ENCODE results near the gene CFLAR.
A peak's percentile ranks its signal among the peaks of the same experiment; 100 is the strongest.

The CFLAR gene

DNA sequence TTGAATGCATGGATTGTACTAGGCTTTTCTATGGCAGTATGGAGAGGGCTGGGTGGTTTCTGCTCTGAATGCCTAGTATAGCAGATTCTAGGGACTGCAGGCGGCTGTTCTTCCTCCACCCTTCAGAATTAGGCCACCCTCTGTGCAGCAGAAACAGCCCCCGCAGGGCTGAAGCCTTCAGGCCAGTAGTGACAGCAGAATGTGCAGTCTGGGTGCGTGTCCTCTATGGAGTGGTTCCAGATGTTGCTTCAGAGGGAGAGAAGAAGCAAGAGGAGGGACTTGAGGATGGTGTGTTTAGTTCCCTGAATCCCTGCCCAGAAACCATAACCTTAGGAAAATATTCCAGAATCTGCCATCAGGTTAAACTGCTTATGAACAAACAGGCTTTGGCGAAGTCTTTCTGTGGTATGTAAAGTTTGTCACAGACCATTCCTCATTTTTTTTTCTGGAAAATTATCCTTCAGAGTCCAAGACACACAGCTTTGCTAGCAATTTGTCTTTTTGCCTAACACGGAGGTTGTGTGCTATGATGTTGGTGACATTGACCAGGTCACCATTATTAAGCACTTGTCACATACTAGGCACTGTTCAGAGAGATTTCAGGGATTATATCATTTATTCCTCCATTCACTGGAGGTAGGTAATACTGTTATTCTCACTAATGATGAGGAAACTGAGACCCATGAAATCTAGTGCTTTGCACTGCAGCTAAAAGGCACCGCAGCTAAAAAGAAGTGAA is 88.1 kb downstream of the CFLAR start:
- Histone ChIP-seq H3K4me2 (ENCODE audit: low read depth, low read length, poor library complexity, severe bottlenecking) (peak overlapping the region; percentile 55), H3F3A (ENCODE audit: low read depth) (no peaks in the 10 kb centered on the region), H3K9me3 (ENCODE audit: insufficient read depth, low read depth, low read length) (no peaks in the 10 kb centered on the region), H3K36me3 (ENCODE audit: insufficient read depth, low read length) (peaks cover 56% of the 10 kb centered on the region; the same call in 1 of the 2 replicates), H3K4me3 (ENCODE audit: low read length, poor library complexity, severe bottlenecking) (peak overlapping the region; percentile 45), H3K4me1 (ENCODE audit: insufficient read depth, low read length, poor library complexity, severe bottlenecking) (peaks cover 22% of the 10 kb centered on the region), H3K9ac (ENCODE audit: low read depth, low read length, poor library complexity, severe bottlenecking) (peak overlapping the region; percentile 45), H4K20me1 (ENCODE audit: insufficient read depth, low read length, poor library complexity, severe bottlenecking) (no peaks in the 10 kb centered on the region), H2AFZ (ENCODE audit: low read length) (no peak overlapping the region), H3K79me2 (ENCODE audit: insufficient read depth, low read length) (peaks cover 15% of the 10 kb centered on the region), H3K9me2 (replicated peaks; ENCODE audit: low read depth, low read length) (no peaks in the 10 kb centered on the region), H3K27me3 (ENCODE audit: insufficient read depth, low read length, poor library complexity, severe bottlenecking) (no peaks in the 10 kb centered on the region)
- TF ChIP-seq EZH2phosphoT487 (IDR thresholded peaks at IDR 0.05; ENCODE audit: borderline replicate concordance): no peak

DNA sequence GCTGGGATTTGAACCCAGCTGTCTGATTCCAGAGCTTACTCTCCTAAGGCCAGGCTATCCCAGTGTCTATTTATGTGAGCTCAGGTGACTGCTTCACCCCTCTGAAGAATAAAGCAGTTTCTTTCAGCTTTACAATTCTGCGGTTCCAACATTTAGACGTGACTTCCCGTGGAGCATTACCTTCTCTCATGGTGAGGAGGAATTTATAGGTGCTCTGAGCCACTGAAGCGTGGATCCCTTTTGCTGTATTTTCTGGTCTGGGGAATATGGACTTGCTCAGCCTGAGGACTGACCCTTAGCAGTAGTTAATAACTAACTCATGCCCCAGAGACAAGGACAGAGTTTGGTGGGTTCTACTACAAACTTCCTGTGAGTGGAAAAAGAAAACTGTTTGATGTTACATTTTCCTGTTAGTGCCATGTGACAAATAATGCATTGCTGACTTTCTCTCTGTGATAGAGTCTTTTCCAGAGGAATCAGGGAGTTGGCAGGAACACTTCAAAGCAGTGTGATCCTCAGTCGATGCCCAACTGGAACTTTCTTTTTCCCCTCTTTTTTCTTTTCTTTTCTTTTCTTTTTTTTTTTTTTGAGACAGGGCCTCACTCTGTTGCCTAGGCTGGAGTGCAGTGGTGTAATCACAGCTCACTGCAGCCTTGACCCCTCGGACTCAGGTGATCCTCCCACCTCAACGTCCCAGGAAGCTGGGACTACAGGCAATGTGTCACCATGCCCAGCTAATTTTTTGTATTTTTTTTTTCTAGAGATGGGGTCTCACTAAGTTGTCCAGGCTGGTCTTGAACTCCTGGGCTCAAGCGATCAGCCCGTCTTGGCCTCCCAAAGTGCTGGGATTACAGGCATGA is 88.9 kb downstream of the CFLAR start:
- Histone ChIP-seq H3K9me3 (ENCODE audit: insufficient read depth, low read depth, low read length) (no peaks in the 10 kb centered on the region), H3K4me1 (ENCODE audit: insufficient read depth, low read length, poor library complexity, severe bottlenecking) (peaks cover 22% of the 10 kb centered on the region), H3K27me3 (ENCODE audit: insufficient read depth, low read length, poor library complexity, severe bottlenecking) (no peaks in the 10 kb centered on the region), H3K4me3 (ENCODE audit: low read length, poor library complexity, severe bottlenecking) (peak overlapping the region; percentile 45), H4K20me1 (ENCODE audit: insufficient read depth, low read length, poor library complexity, severe bottlenecking) (no peaks in the 10 kb centered on the region), H2AFZ (ENCODE audit: low read length) (no peak overlapping the region), H3K79me2 (ENCODE audit: insufficient read depth, low read length) (peaks cover 12% of the 10 kb centered on the region), H3K4me2 (ENCODE audit: low read depth, low read length, poor library complexity, severe bottlenecking) (peak overlapping the region; percentile 55), H3F3A (ENCODE audit: low read depth) (no peaks in the 10 kb centered on the region), H3K36me3 (ENCODE audit: insufficient read depth, low read length) (peaks cover 58% of the 10 kb centered on the region; the same call in 1 of the 2 replicates), H3K9ac (ENCODE audit: low read depth, low read length, poor library complexity, severe bottlenecking) (peak overlapping the region; percentile 45), H3K9me2 (replicated peaks; ENCODE audit: low read depth, low read length) (no peaks in the 10 kb centered on the region)
- no peak for TF ChIP-seq EZH2phosphoT487 (IDR thresholded peaks at IDR 0.05; ENCODE audit: borderline replicate concordance)
- TF ChIP-seq, protein P1, sequence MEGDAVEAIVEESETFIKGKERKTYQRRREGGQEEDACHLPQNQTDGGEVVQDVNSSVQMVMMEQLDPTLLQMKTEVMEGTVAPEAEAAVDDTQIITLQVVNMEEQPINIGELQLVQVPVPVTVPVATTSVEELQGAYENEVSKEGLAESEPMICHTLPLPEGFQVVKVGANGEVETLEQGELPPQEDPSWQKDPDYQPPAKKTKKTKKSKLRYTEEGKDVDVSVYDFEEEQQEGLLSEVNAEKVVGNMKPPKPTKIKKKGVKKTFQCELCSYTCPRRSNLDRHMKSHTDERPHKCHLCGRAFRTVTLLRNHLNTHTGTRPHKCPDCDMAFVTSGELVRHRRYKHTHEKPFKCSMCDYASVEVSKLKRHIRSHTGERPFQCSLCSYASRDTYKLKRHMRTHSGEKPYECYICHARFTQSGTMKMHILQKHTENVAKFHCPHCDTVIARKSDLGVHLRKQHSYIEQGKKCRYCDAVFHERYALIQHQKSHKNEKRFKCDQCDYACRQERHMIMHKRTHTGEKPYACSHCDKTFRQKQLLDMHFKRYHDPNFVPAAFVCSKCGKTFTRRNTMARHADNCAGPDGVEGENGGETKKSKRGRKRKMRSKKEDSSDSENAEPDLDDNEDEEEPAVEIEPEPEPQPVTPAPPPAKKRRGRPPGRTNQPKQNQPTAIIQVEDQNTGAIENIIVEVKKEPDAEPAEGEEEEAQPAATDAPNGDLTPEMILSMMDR (conservative IDR thresholded peaks at IDR 0.05; ENCODE audit: low read length): no peak

DNA sequence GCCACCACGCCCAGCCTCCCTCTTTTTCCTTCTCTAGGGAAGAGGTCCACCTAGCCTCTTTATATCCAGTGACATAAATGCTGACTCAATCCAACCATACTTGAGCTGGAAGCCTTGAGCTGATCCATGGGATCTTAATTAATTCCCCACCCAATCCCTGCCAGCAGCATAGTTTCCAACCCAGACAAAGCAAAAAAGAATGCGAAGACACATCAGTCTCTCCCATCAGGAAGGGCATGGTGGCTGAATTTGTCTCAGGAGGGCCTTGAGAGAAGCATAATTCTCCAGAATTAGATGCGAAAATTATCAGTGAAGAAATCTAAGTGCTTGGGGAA is 89.5 kb downstream of the CFLAR start:
- no peak overlapping the region for H3K4me3 ChIP-seq (ENCODE audit: low read length, poor library complexity, severe bottlenecking)
- no peaks in the 10 kb centered on the region for H4K20me1 ChIP-seq (ENCODE audit: insufficient read depth, low read length, poor library complexity, severe bottlenecking)
- no peak overlapping the region for H3K4me2 ChIP-seq (ENCODE audit: low read depth, low read length, poor library complexity, severe bottlenecking)
- no peaks in the 10 kb centered on the region for H3F3A ChIP-seq (ENCODE audit: low read depth)
- no peaks in the 10 kb centered on the region for H3K9me3 ChIP-seq (ENCODE audit: insufficient read depth, low read depth, low read length)
- no peaks in the 10 kb centered on the region for H3K9me2 ChIP-seq (replicated peaks; ENCODE audit: low read depth, low read length)
- H3K27me3 ChIP-seq (ENCODE audit: insufficient read depth, low read length, poor library complexity, severe bottlenecking): no peaks in the 10 kb centered on the region
- peaks cover 9% of the 10 kb centered on the region for H3K79me2 ChIP-seq (ENCODE audit: insufficient read depth, low read length)
- no peak for TF ChIP-seq EZH2phosphoT487 (IDR thresholded peaks at IDR 0.05; ENCODE audit: borderline replicate concordance)
- TF ChIP-seq, protein P1 (conservative IDR thresholded peaks at IDR 0.05; ENCODE audit: low read length): no peak
- H3K4me1 ChIP-seq (ENCODE audit: insufficient read depth, low read length, poor library complexity, severe bottlenecking): peaks cover 22% of the 10 kb centered on the region
- no peak overlapping the region for H2AFZ ChIP-seq (ENCODE audit: low read length)
- peaks cover 58% of the 10 kb centered on the region; the same call in 1 of the 2 replicates for H3K36me3 ChIP-seq (ENCODE audit: insufficient read depth, low read length)
- peak overlapping the region; percentile 45 for H3K9ac ChIP-seq (ENCODE audit: low read depth, low read length, poor library complexity, severe bottlenecking)

Measured in Loucy (cell line).